H9 (cell line): ENCODE data around the gene PPP2R2B. TPM values are rescaled to one million over a fixed set of nuclear protein-coding genes. Genes with fewer than 3 reads are reported as not detected.

ENCODE experiments used
- DNase-seq: peaks from one replicate; pipeline ENCODE4 v3.0.0-alpha.2; 2017
- H2AFZ ChIP-seq: one replicate; pipeline ENCODE4 v1.6.1; 2013; ENCODE audit warnings: mild to moderate bottlenecking, low read length, control low read depth, moderate library complexity
- H2AK5ac ChIP-seq: 2 replicates; pipeline ENCODE4 v1.6.1; 2013; ENCODE audit warnings: low read length, control low read depth, mixed read lengths; ENCODE audit not compliant: insufficient read length
- H2BK120ac ChIP-seq: one replicate; pipeline ENCODE4 v1.6.1; 2013; ENCODE audit warnings: low read depth, mild to moderate bottlenecking, low read length, control low read depth, inconsistent platforms; ENCODE audit not compliant: poor library complexity, severe bottlenecking
- H2BK12ac ChIP-seq: 2 replicates; pipeline ENCODE4 v1.6.1; 2013; ENCODE audit warnings: low read length, control low read depth, mixed read lengths, low read depth; ENCODE audit not compliant: insufficient read length
- H2BK15ac ChIP-seq: 2 replicates; pipeline ENCODE4 v1.6.1; 2013; ENCODE audit warnings: low read depth, low read length, control low read depth
- H2BK20ac ChIP-seq: one replicate; pipeline ENCODE4 v1.6.1; 2013; ENCODE audit warnings: low read depth, mild to moderate bottlenecking, low read length, control low read depth, inconsistent platforms; ENCODE audit not compliant: poor library complexity, severe bottlenecking
- H2BK5ac ChIP-seq: 2 replicates; pipeline ENCODE4 v1.6.1; 2013; ENCODE audit warnings: low read length, control low read depth, mixed read lengths; ENCODE audit not compliant: insufficient read length
- H3K14ac ChIP-seq: 2 replicates; pipeline ENCODE4 v1.6.1; 2013; ENCODE audit warnings: low read length, control low read depth; ENCODE audit not compliant: insufficient read depth
- H3K18ac ChIP-seq: 2 replicates; pipeline ENCODE4 v1.6.1; 2013; ENCODE audit warnings: low read depth, mild to moderate bottlenecking, mixed read lengths, low read length, control low read depth; ENCODE audit not compliant: insufficient read length
- H3K23ac ChIP-seq: 2 replicates; pipeline ENCODE4 v1.6.1; 2013; ENCODE audit warnings: low read length, control low read depth, mixed read lengths, low read depth; ENCODE audit not compliant: insufficient read length
- H3K23me2 ChIP-seq: 2 replicates; pipeline ENCODE4 v1.6.1; 2013; ENCODE audit warnings: low read depth, mild to moderate bottlenecking, mixed read lengths, low read length, control low read depth; ENCODE audit not compliant: insufficient read length, poor library complexity, severe bottlenecking
- H3K27ac ChIP-seq: 2 replicates; pipeline ENCODE4 v1.5.1; 2013; ENCODE audit warnings: low read length, control low read depth, mixed read lengths, low read depth; ENCODE audit not compliant: insufficient read length
- H3K27me3 ChIP-seq: 2 replicates; pipeline ENCODE4 v1.6.1; 2013; ENCODE audit warnings: low read length, control low read depth, inconsistent platforms; ENCODE audit not compliant: insufficient read depth
- H3K4ac ChIP-seq: 2 replicates; pipeline ENCODE4 v1.6.1; 2013; ENCODE audit warnings: low read depth, mild to moderate bottlenecking, control low read depth, inconsistent platforms, low read length, moderate library complexity
- H3K4me1 ChIP-seq: 2 replicates; pipeline ENCODE4 v1.6.1; 2013; ENCODE audit warnings: low read length, control low read depth, inconsistent platforms; ENCODE audit not compliant: insufficient read depth
- H3K4me2 ChIP-seq: 2 replicates; pipeline ENCODE4 v1.6.1; 2013; ENCODE audit warnings: low read length, control low read depth, mixed read lengths; ENCODE audit not compliant: insufficient read length, insufficient read depth
- H3K56ac ChIP-seq: 2 replicates; pipeline ENCODE4 v1.6.1; 2013; ENCODE audit warnings: low read depth, mild to moderate bottlenecking, mixed read lengths, low read length, control low read depth; ENCODE audit not compliant: insufficient read length
- H3K79me1 ChIP-seq: 2 replicates; pipeline ENCODE4 v1.6.1; 2013; ENCODE audit warnings: low read depth, mild to moderate bottlenecking, moderate library complexity, low read length, control low read depth, inconsistent platforms; ENCODE audit not compliant: insufficient read depth, poor library complexity, severe bottlenecking
- H3K79me2 ChIP-seq: 2 replicates; pipeline ENCODE4 v1.6.1; 2013; ENCODE audit warnings: low read length, control low read depth, inconsistent platforms; ENCODE audit not compliant: insufficient read depth
- H3K9ac ChIP-seq: 2 replicates; pipeline ENCODE4 v1.6.1; 2013; ENCODE audit warnings: low read length, control low read depth, mixed read lengths; ENCODE audit not compliant: insufficient read length; ENCODE audit errors: extremely low read depth
- H3K9me3 ChIP-seq: one replicate; pipeline ENCODE4 v1.6.1; 2013; ENCODE audit warnings: low read depth, low read length, inconsistent platforms; ENCODE audit not compliant: control insufficient read depth
- H3T11ph ChIP-seq: one replicate; pipeline ENCODE4 v1.6.1; 2013; ENCODE audit warnings: mild to moderate bottlenecking, low read length, control low read depth, inconsistent platforms
- H4K20me1 ChIP-seq: one replicate; pipeline ENCODE4 v1.6.1; 2013; ENCODE audit not compliant: control insufficient read depth, insufficient read length, insufficient read depth
- H4K5ac ChIP-seq: 2 replicates; pipeline ENCODE4 v1.6.1; 2013; ENCODE audit warnings: low read depth, mild to moderate bottlenecking, mixed read lengths, low read length, control low read depth; ENCODE audit not compliant: insufficient read length
- H4K8ac ChIP-seq: replicated peaks from 2 replicates; pipeline ENCODE4 v1.6.1; 2013; ENCODE audit warnings: low read length, control low read depth, mixed read lengths, low read depth; ENCODE audit not compliant: insufficient read length
- H4K91ac ChIP-seq: 2 replicates; pipeline ENCODE4 v1.6.1; 2013; ENCODE audit warnings: low read depth, mild to moderate bottlenecking, moderate library complexity, mixed read lengths, low read length, control low read depth; ENCODE audit not compliant: insufficient read length
- H3K27ac Mint-ChIP-seq, 3 experiments: 2 replicates in 2 of 3; 3 replicates in 1 of 3; pipeline ENCODE4 v1.8.0; 2020 to 2021; ENCODE audit warnings: mixed read lengths in 3 of 3, mild to moderate bottlenecking in 1 of 3, moderate library complexity in 1 of 3
- H3K27me3 Mint-ChIP-seq: 2 replicates; pipeline ENCODE4 v1.8.0; 2021; ENCODE audit warnings: low read depth, mild to moderate bottlenecking, moderate library complexity, mixed read lengths
- H3K36me3 Mint-ChIP-seq, 3 experiments: 2 replicates in 2 of 3; 3 replicates in 1 of 3; pipeline ENCODE4 v1.8.0; 2020 to 2021; ENCODE audit warnings: low read depth in 3 of 3, mixed read lengths in 3 of 3; ENCODE audit not compliant: insufficient read depth in 1 of 3
- H3K4me1 Mint-ChIP-seq, 2 experiments: 2 replicates each; pipeline ENCODE4 v1.8.0; 2020; ENCODE audit warnings: mixed read lengths in 2 of 2
- H3K4me3 Mint-ChIP-seq, 2 experiments: 2 replicates in 1 of 2; 3 replicates in 1 of 2; pipeline ENCODE4 v1.8.0; 2020 to 2021; ENCODE audit warnings: mild to moderate bottlenecking in 2 of 2, mixed read lengths in 2 of 2, moderate library complexity in 1 of 2
- H3K9me3 Mint-ChIP-seq, 2 experiments: 2 replicates in 1 of 2; 3 replicates in 1 of 2; pipeline ENCODE4 v1.8.0; 2020; ENCODE audit warnings: mild to moderate bottlenecking in 2 of 2, mixed read lengths in 2 of 2, moderate library complexity in 1 of 2
- WGBS: extraction: QIAGEN DNeasy Blood & Tissue Kit; methylation state at CpG from one replicate; pipeline ENCODE4 v1.1.7; 2013; ENCODE audit warnings: missing lambda C conversion rate, low lambda C conversion rate, mixed read lengths; ENCODE audit not compliant: insufficient read length; ENCODE audit errors: extremely low coverage; 5-methylcytosine and 5-hydroxymethylcytosine counted together
- total RNA-seq: library from RNA; stranded (reverse); gene quantifications from 2 replicates; pipeline ENCODE4 v1.2.1, GENCODE V29; 2021
- TF ChIP-seq, protein P1 (sequence below): fragments of 200-600 bp; sonication (generic); conservative IDR thresholded peaks from 3 replicates; pipeline ENCODE4 v1.8.0; 2021; ENCODE audit warnings: antibody characterized with exemption, mild to moderate bottlenecking

PPP2R2B gene
- total RNA-seq, 1 experiment from 2014 or later = 14.3 TPM

DNA sequence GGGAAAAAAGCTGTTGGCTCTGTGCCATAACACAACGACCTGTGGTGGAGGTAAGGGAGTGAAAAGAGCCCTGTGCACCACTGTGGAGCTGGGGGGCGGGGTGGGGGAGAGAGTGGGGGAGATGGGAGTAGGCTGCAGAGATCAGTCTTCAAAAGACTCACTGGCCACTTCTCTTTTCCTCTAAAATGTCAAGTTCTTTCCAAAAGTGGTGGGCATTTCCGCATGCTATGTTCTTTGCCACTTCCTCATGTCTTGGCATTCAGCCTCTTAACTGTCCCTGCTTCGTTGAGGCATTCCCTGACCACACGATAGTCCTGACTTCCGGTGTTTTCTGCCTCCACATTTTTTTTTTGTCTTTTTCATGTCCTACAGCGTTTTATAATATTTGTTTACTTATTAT is 2.4 kb upstream of the PPP2R2B start:
- peaks cover 36% of the 10 kb centered on the region for H3K27me3 Mint-ChIP-seq
- H3K4ac ChIP-seq = no peak overlapping the region
- H3K79me2 ChIP-seq = no peaks in the 10 kb centered on the region
- no peak overlapping the region for H2BK15ac ChIP-seq
- TF ChIP-seq, protein P1, sequence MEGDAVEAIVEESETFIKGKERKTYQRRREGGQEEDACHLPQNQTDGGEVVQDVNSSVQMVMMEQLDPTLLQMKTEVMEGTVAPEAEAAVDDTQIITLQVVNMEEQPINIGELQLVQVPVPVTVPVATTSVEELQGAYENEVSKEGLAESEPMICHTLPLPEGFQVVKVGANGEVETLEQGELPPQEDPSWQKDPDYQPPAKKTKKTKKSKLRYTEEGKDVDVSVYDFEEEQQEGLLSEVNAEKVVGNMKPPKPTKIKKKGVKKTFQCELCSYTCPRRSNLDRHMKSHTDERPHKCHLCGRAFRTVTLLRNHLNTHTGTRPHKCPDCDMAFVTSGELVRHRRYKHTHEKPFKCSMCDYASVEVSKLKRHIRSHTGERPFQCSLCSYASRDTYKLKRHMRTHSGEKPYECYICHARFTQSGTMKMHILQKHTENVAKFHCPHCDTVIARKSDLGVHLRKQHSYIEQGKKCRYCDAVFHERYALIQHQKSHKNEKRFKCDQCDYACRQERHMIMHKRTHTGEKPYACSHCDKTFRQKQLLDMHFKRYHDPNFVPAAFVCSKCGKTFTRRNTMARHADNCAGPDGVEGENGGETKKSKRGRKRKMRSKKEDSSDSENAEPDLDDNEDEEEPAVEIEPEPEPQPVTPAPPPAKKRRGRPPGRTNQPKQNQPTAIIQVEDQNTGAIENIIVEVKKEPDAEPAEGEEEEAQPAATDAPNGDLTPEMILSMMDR = no peak
- H2BK12ac ChIP-seq = no peak overlapping the region
- H2AK5ac ChIP-seq = no peak overlapping the region
- no peak overlapping the region for H3K4me3 Mint-ChIP-seq
- no peak overlapping the region for H3K14ac ChIP-seq
- no peak overlapping the region for H3T11ph ChIP-seq
- H3K4me1 Mint-ChIP-seq = peaks cover 17 to 21% of the 10 kb centered on the region in 2 experiments
- peaks cover 5% of the 10 kb centered on the region; the same call in 1 of the 2 replicates for H3K27me3 ChIP-seq
- no peak overlapping the region for H2BK120ac ChIP-seq
- H3K27ac ChIP-seq = no peak overlapping the region
- H2BK20ac ChIP-seq = no peak overlapping the region
- H3K23me2 ChIP-seq = peaks cover 17% of the 10 kb centered on the region
- no CpG with 5 or more reads among the region's 7 CpGs for WGBS
- no peaks in the 10 kb centered on the region; a peak in 1 of 5 replicates for H3K9me3 Mint-ChIP-seq
- no peak overlapping the region for H3K4me2 ChIP-seq
- H3K4me1 ChIP-seq = peaks cover 6% of the 10 kb centered on the region; the same call in 1 of the 2 replicates
- H3K18ac ChIP-seq = no peak overlapping the region
- no peak for DNase-seq
- no peak overlapping the region for H4K91ac ChIP-seq
- H4K8ac ChIP-seq = no peak overlapping the region
- no peak overlapping the region for H3K27ac Mint-ChIP-seq
- no peak overlapping the region for H3K9ac ChIP-seq
- H3K9me3 ChIP-seq = no peaks in the 10 kb centered on the region
- H3K23ac ChIP-seq = no peak overlapping the region
- H4K20me1 ChIP-seq = no peaks in the 10 kb centered on the region
- no peak overlapping the region for H2AFZ ChIP-seq
- no peak overlapping the region for H4K5ac ChIP-seq
- no peaks in the 10 kb centered on the region for H3K36me3 Mint-ChIP-seq
- H3K79me1 ChIP-seq = no peaks in the 10 kb centered on the region
- no peak overlapping the region for H3K56ac ChIP-seq
- H2BK5ac ChIP-seq = no peak overlapping the region
